Rectal smooth muscle tissue (tissue), 1 donor: ENCODE measurements around the gene ALMS1.
"Not testable (repeated sequence)": the region's sequence is repeated elsewhere in the genome, so short reads cannot be mapped to it uniquely, and the experiment has no call there.

Source experiments
- H3K27ac ChIP-seq: one replicate; pipeline ENCODE4 v1.7.0; 2013; ENCODE audit warnings: low read depth, low read length, inconsistent platforms
- H3K27me3 ChIP-seq: one replicate; pipeline ENCODE4 v1.7.0; 2013; ENCODE audit warnings: low read length; ENCODE audit not compliant: control insufficient read depth, insufficient read depth
- H3K36me3 ChIP-seq: one replicate; pipeline ENCODE4 v1.7.0; 2013; ENCODE audit warnings: low read length; ENCODE audit not compliant: control insufficient read depth, insufficient read depth
- H3K4me1 ChIP-seq: one replicate; pipeline ENCODE4 v1.7.0; 2013; ENCODE audit warnings: low read length; ENCODE audit not compliant: control insufficient read depth, insufficient read depth
- H3K4me3 ChIP-seq: one replicate; pipeline ENCODE4 v1.7.0; 2013; ENCODE audit warnings: low read length
- H3K9ac ChIP-seq: one replicate; pipeline ENCODE4 v1.7.0; 2013; ENCODE audit warnings: low read length

Gene ALMS1

DNA sequence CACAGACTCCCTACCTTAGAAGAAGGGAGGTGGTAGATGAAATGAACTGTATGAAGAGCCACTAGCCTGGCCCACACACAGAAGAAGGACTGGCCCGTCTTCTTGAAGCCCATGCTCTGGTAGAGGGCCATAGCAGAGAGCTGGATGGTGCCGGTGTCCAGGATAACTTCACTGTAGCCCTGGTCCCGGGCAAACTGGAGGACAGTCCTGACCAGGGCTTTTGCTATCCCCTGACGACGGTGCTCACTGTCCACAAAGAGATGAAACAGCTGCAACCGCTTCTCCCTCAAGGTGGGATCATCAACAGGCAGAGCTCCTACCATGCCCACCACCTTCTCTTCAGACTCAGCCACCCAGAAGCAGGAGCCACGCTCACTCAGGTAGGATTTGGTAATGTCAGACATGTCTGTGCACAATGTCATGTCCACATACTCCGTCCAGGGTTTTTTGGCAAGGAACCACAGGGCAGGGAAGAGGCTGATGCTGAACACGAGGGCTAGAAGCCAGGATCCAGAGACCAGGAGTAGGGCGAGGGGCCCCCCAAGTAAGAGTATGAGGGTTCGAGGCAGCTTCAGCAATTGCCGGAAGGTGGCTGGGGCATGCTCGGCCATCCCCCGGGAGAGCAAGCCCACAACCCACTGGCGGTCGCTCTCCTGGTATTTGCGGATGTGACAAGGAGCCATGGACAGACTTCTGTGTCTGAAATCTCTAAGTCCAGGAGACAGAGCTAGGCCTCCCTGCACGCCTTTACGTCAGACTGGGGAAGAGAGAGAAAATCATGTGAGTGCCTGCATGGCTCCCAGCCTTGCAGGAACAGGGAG, 255.5 kb downstream of the ALMS1 start:
- Histone ChIP-seq H3K9ac (no peak overlapping the region), H3K36me3 (no peaks in the 10 kb centered on the region), H3K4me3 (no peak overlapping the region), H3K4me1 (no peaks in the 10 kb centered on the region), H3K27me3 (no peaks in the 10 kb centered on the region), H3K27ac (no peak overlapping the region)

DNA sequence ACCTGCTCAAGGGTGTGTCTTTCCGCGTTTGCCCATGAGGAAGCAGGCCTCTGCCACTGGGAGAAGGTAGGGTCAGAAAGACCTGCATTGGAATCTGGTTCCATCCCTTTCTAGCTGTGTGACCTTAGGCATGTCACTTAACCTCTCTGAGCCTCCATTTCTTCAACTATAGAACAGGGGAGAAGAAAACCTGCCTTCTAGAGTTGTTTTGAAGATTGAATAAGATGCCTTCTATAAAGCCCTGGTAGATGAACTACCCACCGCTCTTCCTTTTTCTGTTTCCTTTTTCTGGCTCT, 256.1 kb downstream of the ALMS1 start:
- no peaks in the 10 kb centered on the region for H3K4me1 ChIP-seq
- H3K36me3 ChIP-seq: no peaks in the 10 kb centered on the region
- no peak overlapping the region for H3K4me3 ChIP-seq
- no peaks in the 10 kb centered on the region for H3K27me3 ChIP-seq
- no peak overlapping the region for H3K27ac ChIP-seq
- H3K9ac ChIP-seq: no peak overlapping the region

DNA sequence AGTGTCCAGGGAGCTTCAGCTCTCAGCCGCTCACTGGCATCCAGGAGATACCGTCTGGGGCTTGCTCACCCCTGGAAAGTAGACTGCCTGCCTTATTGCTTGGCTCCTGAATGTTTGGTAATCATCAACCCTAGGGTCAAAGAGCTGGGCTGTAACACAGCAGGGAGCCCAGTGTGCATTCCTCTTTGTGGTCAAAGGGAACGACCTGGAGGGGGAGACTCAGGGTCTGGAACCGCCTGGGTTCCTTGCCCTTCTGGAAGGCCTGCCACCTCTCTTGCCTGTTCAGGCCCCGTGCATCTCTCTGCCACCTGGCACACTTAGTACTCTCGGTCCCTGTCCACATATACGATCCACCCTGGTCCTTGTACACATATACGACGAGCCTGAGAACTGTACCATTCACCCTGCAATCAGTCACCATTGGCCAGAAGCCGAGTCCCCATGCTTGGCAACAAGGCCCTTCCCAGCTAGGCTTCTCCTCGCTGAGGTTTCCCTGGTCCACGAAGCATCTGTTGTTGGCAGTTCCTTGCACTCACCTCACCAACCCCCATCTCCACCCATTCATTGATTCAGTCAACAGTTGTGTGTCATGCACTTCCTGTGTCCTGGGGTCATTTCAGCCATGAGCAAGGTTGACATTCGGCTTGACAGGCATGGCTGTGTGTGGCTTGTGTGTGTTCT, 256.8 kb downstream of the ALMS1 start, which contains the start of gene NAT8:
Gene NAT8 (minus strand): TSS at position 85 of the 681 bp plus-strand sequence. CDS start 794 bp downstream, outside the sequence.
- no peaks in the 10 kb centered on the region for H3K27me3 ChIP-seq
- H3K27ac ChIP-seq: no peak within 1 kb of the TSS
- no peaks in the 10 kb centered on the region for H3K4me1 ChIP-seq
- H3K36me3 ChIP-seq: no peaks in the 10 kb centered on the region
- no peak within 1 kb of the TSS for H3K4me3 ChIP-seq
- H3K9ac ChIP-seq: no peak within 1 kb of the TSS

DNA sequence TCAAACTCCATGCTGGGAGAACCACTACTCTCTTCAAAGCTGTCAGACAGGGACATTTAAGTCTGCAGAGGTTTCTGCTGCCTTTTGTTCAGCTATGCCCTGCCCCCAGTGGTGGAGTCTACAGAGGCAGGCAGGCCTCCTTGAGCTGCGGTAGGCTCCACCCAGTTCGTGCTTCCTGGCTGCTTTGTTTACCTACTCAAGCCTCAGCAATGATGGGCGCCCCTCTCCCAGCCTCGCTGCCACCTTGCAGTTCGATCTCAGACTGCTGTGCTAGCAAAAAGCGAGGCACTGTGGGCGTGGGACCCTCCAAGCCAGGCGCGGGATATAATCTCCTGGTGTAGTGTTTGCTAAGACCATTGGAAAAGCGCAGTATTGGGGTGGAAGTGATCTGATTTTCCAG, 262.1 kb downstream of the ALMS1 start:
- H3K4me1 ChIP-seq, H3K4me3 ChIP-seq, H3K27ac ChIP-seq, H3K36me3 ChIP-seq, H3K9ac ChIP-seq, H3K27me3 ChIP-seq: not testable (repeated sequence)

DNA sequence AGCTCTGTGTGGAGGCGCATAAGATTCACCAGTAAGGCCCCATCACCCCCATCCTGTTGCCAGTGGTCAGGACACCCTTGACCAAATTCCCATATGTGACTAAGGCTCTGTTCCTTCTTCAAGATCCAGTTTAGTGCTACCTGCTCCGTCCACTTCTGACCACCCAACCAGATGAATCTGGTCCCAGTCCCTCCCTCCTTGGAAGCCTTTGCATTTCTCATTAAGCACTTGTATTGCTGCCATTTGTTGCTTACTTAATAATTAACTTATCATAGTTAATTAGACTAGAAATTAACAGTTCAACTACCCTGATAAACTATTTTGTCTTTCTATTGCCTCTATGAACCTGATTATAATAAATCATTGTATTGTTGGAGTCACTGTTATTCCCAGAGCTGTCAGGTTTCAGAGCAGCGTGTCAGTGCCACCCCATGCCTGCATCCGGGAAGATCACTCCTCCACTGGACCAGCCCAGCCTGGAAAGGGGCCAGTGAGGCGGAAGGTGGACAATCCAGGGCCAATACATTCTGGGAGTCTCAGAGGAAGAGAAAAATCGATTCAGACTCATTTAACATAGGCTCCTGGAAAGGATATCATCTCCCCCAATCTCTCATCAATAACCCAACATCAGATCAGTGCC, 266.1 kb downstream of the ALMS1 start:
- no peaks in the 10 kb centered on the region for H3K36me3 ChIP-seq
- H3K9ac ChIP-seq: no peak overlapping the region
- no peaks in the 10 kb centered on the region for H3K27me3 ChIP-seq
- no peaks in the 10 kb centered on the region for H3K4me1 ChIP-seq
- H3K27ac ChIP-seq: no peak overlapping the region
- H3K4me3 ChIP-seq: no peak overlapping the region

DNA sequence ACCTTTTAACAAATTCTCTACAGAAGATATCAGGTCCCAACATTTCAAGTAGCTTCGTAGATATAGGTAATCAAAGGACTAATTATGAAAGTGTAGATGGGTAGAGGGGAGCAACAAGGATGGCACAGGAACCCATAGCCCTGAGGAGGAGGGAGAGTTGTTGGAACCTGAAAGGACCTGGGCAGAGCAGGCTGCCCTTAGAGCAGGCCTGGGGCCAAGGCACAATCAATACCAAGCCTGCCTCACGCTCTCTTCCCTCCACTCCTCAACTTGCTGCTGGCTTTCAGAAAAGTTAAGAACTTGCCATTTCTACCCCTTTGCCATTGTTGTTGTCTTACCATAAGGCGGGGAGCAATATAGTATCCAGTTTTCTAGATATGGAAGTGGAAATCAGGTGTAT, 266.7 kb downstream of the ALMS1 start:
- no peak overlapping the region for H3K9ac ChIP-seq
- no peaks in the 10 kb centered on the region for H3K36me3 ChIP-seq
- no peak overlapping the region for H3K4me3 ChIP-seq
- no peaks in the 10 kb centered on the region for H3K27me3 ChIP-seq
- no peak overlapping the region for H3K27ac ChIP-seq
- H3K4me1 ChIP-seq: no peaks in the 10 kb centered on the region

DNA sequence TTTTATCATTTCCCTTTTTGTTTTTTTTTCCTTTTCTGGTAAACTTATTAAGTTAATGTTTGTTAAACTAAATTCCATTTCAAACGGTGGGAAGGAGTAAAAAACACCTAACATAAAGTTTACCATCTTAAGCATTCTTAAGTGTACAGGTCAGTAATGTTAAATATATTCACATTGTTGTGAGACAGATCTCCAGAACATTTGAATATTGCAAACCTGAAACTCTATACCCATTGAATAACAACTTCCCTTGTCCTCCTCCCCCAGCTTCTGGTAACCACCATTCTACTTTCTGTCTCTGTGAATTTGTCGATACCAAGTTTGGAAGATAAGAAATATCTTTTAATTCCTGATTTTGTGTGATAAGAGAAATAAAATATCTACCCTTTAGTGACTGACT, 268.5 kb downstream of the ALMS1 start:
- no peak overlapping the region for H3K9ac ChIP-seq
- no peaks in the 10 kb centered on the region for H3K36me3 ChIP-seq
- H3K4me3 ChIP-seq: no peak overlapping the region
- H3K27me3 ChIP-seq: no peaks in the 10 kb centered on the region
- H3K4me1 ChIP-seq: no peaks in the 10 kb centered on the region
- no peak overlapping the region for H3K27ac ChIP-seq
